HG03460 (cell line): Measurements from ENCODE around the gene DNAAF3.
"Not testable (repeated sequence)": the region's sequence is repeated elsewhere in the genome, so short reads cannot be mapped to it uniquely, and the experiment has no call there.

ENCODE experiments used
- ATAC-seq: cut with Tn5 transposase; IDR thresholded peaks from one replicate; pipeline ENCODE4 v1.9.1; 2021; ENCODE audit not compliant: unreplicated experiment

DNAAF3 gene

GRCh38 chr19:55166530-55167268, at the start of gene DNAAF3:
Gene DNAAF3, minus strand, starts transcription at chr19:55166613. Its CDS starts 200 bp downstream, at chr19:55166413.
- peak; percentile 94 for ATAC-seq

DNA sequence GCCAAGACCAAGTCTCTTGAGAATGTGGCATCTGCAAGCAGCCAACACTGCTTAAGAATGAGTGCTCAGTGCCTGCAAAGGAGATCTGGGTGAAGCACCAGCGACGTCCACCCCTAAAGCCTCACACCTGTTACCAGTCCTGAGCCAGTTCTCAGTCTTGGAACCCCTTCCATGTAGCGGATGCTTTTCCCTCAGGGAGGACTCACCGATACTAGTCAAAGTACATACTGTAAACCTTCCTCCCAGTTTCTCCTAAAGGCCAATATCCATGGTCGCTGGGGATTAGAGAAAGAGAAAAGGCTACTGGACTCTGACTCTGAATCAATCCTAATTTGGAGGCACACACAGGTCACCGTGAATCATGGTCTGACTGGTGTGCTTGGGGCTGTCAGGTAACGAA, 47.1 kb upstream of the DNAAF3 start:
- no peak for ATAC-seq

GRCh38 chr19:55212447-55212846, 46.0 kb upstream of the DNAAF3 start:
- ATAC-seq = no peak

- no peak for ATAC-seq
Measured at GRCh38 chr19:55209693-55210472, 43.5 kb upstream of the DNAAF3 start.

DNA sequence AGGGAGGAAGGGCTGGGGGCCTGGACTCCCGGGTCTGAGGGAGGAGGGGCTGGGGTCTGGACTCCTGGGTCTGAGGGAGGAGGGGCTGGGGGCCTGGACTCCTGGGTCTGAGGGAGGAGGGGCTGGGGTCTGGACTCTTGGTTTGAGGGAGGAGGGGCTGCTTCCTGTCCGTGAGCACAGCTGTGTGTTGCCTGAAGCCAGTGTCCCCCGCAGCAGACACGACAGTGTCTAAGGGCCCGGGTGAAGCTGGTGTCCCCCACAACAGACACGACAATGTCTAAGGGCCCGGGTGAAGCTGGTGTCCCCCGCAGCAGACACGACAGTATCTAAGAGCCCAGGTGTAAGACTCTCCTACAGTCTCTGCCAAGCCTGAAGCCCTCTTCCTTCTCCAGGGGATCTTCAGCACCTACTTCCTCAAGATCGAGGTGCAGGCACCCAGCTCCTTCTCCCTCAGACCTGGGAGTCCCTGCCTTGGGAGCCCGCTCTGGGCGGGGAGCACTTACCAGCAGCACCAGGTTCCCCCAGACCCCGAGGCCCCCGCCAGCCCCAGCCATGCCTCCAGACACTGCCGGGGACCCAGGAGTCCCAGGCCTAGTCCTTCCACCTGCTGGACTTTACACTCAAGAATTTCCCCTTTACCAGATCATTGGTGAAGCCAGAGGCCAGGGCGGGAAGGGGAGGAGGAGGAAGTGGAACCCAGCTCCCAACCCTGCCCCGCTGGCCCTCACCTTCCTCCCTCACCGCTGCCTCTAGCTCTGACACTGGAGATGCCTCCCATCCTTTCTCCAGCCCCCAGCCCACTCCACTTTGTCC, 42.7 kb upstream of the DNAAF3 start, which contains the start of gene PTPRH:
Gene PTPRH (minus strand): TSS at position 622 of the 813 bp plus-strand sequence. CDS start 68 bp downstream, at position 554.
- no peak for ATAC-seq

- no peak for ATAC-seq
Measured at GRCh38 chr19:55206664-55207500, 40.5 kb upstream of the DNAAF3 start.

DNA sequence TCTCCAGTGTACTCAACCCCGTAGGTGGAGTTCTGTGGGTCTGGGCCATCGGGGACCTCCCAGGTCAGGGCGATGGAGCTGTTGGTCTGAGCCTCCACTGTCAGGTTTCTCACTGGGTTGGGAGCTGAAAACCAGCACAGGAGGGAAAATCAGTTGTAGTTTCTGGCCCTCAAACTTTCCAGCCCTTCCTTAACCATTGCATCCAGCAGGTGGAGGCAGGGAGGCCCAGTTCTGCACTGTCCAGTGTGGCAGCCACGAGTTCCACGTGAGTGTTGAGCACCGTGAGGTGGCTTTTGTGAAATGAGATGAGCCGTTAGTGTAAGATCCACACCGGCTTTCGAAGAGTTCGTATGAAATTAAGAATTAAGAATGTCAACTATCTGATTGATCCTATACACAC, 35.8 kb upstream of the DNAAF3 start:
- not testable (repeated sequence) for ATAC-seq

- ATAC-seq = no peak
Measured at GRCh38 chr19:55199620-55200204, 33.3 kb upstream of the DNAAF3 start.

- no peak for ATAC-seq
Measured at GRCh38 chr19:55198651-55199050, 32.2 kb upstream of the DNAAF3 start.

GRCh38 chr19:55197528-55197927, 31.1 kb upstream of the DNAAF3 start:
- no peak for ATAC-seq

GRCh38 chr19:55196803-55197202, 30.4 kb upstream of the DNAAF3 start:
- no peak for ATAC-seq

DNA sequence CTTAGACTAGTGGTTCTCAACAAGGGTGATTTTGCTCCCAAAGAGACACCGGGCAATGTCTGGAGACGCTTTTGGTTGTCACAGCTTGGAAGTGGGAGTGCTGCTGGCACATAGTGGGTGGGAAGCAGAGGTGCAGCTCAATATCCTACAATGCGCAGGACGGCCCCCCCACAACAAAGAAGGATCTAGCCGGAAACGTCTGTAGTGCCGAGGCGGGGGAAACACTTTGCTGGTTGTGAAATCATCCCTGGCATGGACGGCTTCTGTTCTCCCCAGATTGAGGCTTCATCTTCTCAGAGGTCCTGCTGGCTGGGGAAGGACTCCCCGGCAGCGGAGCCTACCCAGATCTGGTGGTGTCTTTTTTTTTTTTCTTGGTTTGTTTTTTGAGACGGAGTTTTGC, 27.1 kb upstream of the DNAAF3 start:
- no peak for ATAC-seq

DNA sequence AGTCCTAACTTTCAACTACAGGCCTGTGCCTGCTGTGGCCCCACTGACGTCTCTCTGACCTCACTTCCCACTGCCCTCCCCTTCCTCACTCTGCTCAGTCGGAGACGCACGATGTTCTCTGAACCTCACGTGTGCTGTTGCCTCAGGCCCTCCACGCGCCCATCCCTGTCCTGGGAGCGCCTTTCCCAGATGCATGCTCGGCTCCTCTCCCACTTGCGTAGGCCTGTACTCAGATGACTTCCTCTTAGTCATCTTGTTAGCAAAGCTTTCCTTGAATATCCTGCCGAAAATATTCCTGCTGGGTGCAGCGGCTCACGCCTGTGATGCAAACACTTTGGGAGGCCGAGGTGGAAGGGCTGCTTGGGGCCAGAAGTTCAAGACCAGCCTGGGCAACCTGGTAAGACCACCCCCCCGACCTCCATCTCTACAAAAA, 23.0 kb upstream of the DNAAF3 start:
- no peak for ATAC-seq

- ATAC-seq = no peak
Measured at GRCh38 chr19:55188625-55189024, 22.2 kb upstream of the DNAAF3 start.

DNA sequence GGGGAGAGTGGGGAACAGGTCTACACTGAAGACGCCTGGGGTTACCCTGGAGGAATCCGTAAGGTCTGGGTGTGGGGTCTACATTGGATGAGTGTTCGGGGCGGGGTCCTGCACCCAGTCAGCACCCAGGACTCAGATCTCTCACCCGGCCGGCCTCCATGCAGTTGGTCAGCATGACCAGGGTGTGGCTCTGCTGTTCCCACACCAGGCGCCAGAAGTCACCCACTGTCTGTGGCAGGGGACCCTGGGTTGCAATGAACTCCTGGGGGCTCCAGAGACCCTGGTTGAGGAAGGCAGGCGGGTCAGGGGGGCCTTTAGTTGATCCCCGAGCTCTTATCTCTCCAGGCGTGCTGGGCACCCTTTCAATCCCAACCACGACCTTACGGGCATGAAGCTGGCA, 19.7 kb upstream of the DNAAF3 start:
- ATAC-seq = no peak

DNA sequence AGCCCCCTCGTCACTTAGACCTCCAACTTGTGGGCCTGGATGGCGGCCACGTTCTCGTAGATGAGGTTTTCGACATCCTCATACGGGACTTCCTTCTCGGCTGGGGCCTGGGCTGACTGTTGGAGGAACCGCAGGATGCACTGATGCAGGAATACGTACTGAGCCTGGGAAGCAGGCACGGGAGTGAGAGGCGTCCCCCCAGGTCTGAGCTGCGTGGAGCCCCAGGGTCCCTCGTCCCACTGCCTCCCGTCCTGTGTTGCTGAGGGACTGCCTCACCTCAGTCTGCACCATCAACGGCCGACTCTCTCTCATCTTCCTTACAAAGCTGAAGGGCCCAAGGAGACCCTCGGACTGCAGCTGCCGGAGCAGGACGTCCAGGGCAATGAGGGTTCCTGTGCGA, 15.3 kb upstream of the DNAAF3 start:
- ATAC-seq = no peak

GRCh38 chr19:55179606-55180484, 13.4 kb upstream of the DNAAF3 start, which contains the start of gene SYT5:
Gene SYT5, minus strand, starts transcription at chr19:55180289. Its CDS starts 1,248 bp downstream, at chr19:55179041.
- ATAC-seq = no peak

GRCh38 chr19:55178781-55179599, 12.6 kb upstream of the DNAAF3 start:
- peak; percentile 76 for ATAC-seq
